H9 (cell line): ENCODE results near the gene TYMP. TPM values are rescaled to one million over a fixed set of nuclear protein-coding genes. Genes with fewer than 3 reads are reported as not detected.

Experiments used
- DNase-seq: peaks from one replicate; pipeline ENCODE4 v3.0.0-alpha.2; 2017
- H2AFZ ChIP-seq: one replicate; pipeline ENCODE4 v1.6.1; 2013; ENCODE audit warnings: mild to moderate bottlenecking, low read length, control low read depth, moderate library complexity
- H2AK5ac ChIP-seq: 2 replicates; pipeline ENCODE4 v1.6.1; 2013; ENCODE audit warnings: low read length, control low read depth, mixed read lengths; ENCODE audit not compliant: insufficient read length
- H2BK120ac ChIP-seq: one replicate; pipeline ENCODE4 v1.6.1; 2013; ENCODE audit warnings: low read depth, mild to moderate bottlenecking, low read length, control low read depth, inconsistent platforms; ENCODE audit not compliant: poor library complexity, severe bottlenecking
- H2BK12ac ChIP-seq: 2 replicates; pipeline ENCODE4 v1.6.1; 2013; ENCODE audit warnings: low read length, control low read depth, mixed read lengths, low read depth; ENCODE audit not compliant: insufficient read length
- H2BK15ac ChIP-seq: 2 replicates; pipeline ENCODE4 v1.6.1; 2013; ENCODE audit warnings: low read depth, low read length, control low read depth
- H2BK20ac ChIP-seq: one replicate; pipeline ENCODE4 v1.6.1; 2013; ENCODE audit warnings: low read depth, mild to moderate bottlenecking, low read length, control low read depth, inconsistent platforms; ENCODE audit not compliant: poor library complexity, severe bottlenecking
- H2BK5ac ChIP-seq: 2 replicates; pipeline ENCODE4 v1.6.1; 2013; ENCODE audit warnings: low read length, control low read depth, mixed read lengths; ENCODE audit not compliant: insufficient read length
- H3K14ac ChIP-seq: 2 replicates; pipeline ENCODE4 v1.6.1; 2013; ENCODE audit warnings: low read length, control low read depth; ENCODE audit not compliant: insufficient read depth
- H3K18ac ChIP-seq: 2 replicates; pipeline ENCODE4 v1.6.1; 2013; ENCODE audit warnings: low read depth, mild to moderate bottlenecking, mixed read lengths, low read length, control low read depth; ENCODE audit not compliant: insufficient read length
- H3K23ac ChIP-seq: 2 replicates; pipeline ENCODE4 v1.6.1; 2013; ENCODE audit warnings: low read length, control low read depth, mixed read lengths, low read depth; ENCODE audit not compliant: insufficient read length
- H3K23me2 ChIP-seq: 2 replicates; pipeline ENCODE4 v1.6.1; 2013; ENCODE audit warnings: low read depth, mild to moderate bottlenecking, mixed read lengths, low read length, control low read depth; ENCODE audit not compliant: insufficient read length, poor library complexity, severe bottlenecking
- H3K27ac ChIP-seq: 2 replicates; pipeline ENCODE4 v1.5.1; 2013; ENCODE audit warnings: low read length, control low read depth, mixed read lengths, low read depth; ENCODE audit not compliant: insufficient read length
- H3K27me3 ChIP-seq: 2 replicates; pipeline ENCODE4 v1.6.1; 2013; ENCODE audit warnings: low read length, control low read depth, inconsistent platforms; ENCODE audit not compliant: insufficient read depth
- H3K4ac ChIP-seq: 2 replicates; pipeline ENCODE4 v1.6.1; 2013; ENCODE audit warnings: low read depth, mild to moderate bottlenecking, control low read depth, inconsistent platforms, low read length, moderate library complexity
- H3K4me1 ChIP-seq: 2 replicates; pipeline ENCODE4 v1.6.1; 2013; ENCODE audit warnings: low read length, control low read depth, inconsistent platforms; ENCODE audit not compliant: insufficient read depth
- H3K4me2 ChIP-seq: 2 replicates; pipeline ENCODE4 v1.6.1; 2013; ENCODE audit warnings: low read length, control low read depth, mixed read lengths; ENCODE audit not compliant: insufficient read length, insufficient read depth
- H3K56ac ChIP-seq: 2 replicates; pipeline ENCODE4 v1.6.1; 2013; ENCODE audit warnings: low read depth, mild to moderate bottlenecking, mixed read lengths, low read length, control low read depth; ENCODE audit not compliant: insufficient read length
- H3K79me1 ChIP-seq: 2 replicates; pipeline ENCODE4 v1.6.1; 2013; ENCODE audit warnings: low read depth, mild to moderate bottlenecking, moderate library complexity, low read length, control low read depth, inconsistent platforms; ENCODE audit not compliant: insufficient read depth, poor library complexity, severe bottlenecking
- H3K79me2 ChIP-seq: 2 replicates; pipeline ENCODE4 v1.6.1; 2013; ENCODE audit warnings: low read length, control low read depth, inconsistent platforms; ENCODE audit not compliant: insufficient read depth
- H3K9ac ChIP-seq: 2 replicates; pipeline ENCODE4 v1.6.1; 2013; ENCODE audit warnings: low read length, control low read depth, mixed read lengths; ENCODE audit not compliant: insufficient read length; ENCODE audit errors: extremely low read depth
- H3K9me3 ChIP-seq: one replicate; pipeline ENCODE4 v1.6.1; 2013; ENCODE audit warnings: low read depth, low read length, inconsistent platforms; ENCODE audit not compliant: control insufficient read depth
- H3T11ph ChIP-seq: one replicate; pipeline ENCODE4 v1.6.1; 2013; ENCODE audit warnings: mild to moderate bottlenecking, low read length, control low read depth, inconsistent platforms
- H4K20me1 ChIP-seq: one replicate; pipeline ENCODE4 v1.6.1; 2013; ENCODE audit not compliant: control insufficient read depth, insufficient read length, insufficient read depth
- H4K5ac ChIP-seq: 2 replicates; pipeline ENCODE4 v1.6.1; 2013; ENCODE audit warnings: low read depth, mild to moderate bottlenecking, mixed read lengths, low read length, control low read depth; ENCODE audit not compliant: insufficient read length
- H4K8ac ChIP-seq: replicated peaks from 2 replicates; pipeline ENCODE4 v1.6.1; 2013; ENCODE audit warnings: low read length, control low read depth, mixed read lengths, low read depth; ENCODE audit not compliant: insufficient read length
- H4K91ac ChIP-seq: 2 replicates; pipeline ENCODE4 v1.6.1; 2013; ENCODE audit warnings: low read depth, mild to moderate bottlenecking, moderate library complexity, mixed read lengths, low read length, control low read depth; ENCODE audit not compliant: insufficient read length
- H3K27ac Mint-ChIP-seq, 3 experiments: 2 replicates in 2 of 3; 3 replicates in 1 of 3; pipeline ENCODE4 v1.8.0; 2020 to 2021; ENCODE audit warnings: mixed read lengths in 3 of 3, mild to moderate bottlenecking in 1 of 3, moderate library complexity in 1 of 3
- H3K27me3 Mint-ChIP-seq: 2 replicates; pipeline ENCODE4 v1.8.0; 2021; ENCODE audit warnings: low read depth, mild to moderate bottlenecking, moderate library complexity, mixed read lengths
- H3K36me3 Mint-ChIP-seq, 3 experiments: 2 replicates in 2 of 3; 3 replicates in 1 of 3; pipeline ENCODE4 v1.8.0; 2020 to 2021; ENCODE audit warnings: low read depth in 3 of 3, mixed read lengths in 3 of 3; ENCODE audit not compliant: insufficient read depth in 1 of 3
- H3K4me1 Mint-ChIP-seq, 2 experiments: 2 replicates each; pipeline ENCODE4 v1.8.0; 2020; ENCODE audit warnings: mixed read lengths in 2 of 2
- H3K4me3 Mint-ChIP-seq, 2 experiments: 2 replicates in 1 of 2; 3 replicates in 1 of 2; pipeline ENCODE4 v1.8.0; 2020 to 2021; ENCODE audit warnings: mild to moderate bottlenecking in 2 of 2, mixed read lengths in 2 of 2, moderate library complexity in 1 of 2
- H3K9me3 Mint-ChIP-seq, 2 experiments: 2 replicates in 1 of 2; 3 replicates in 1 of 2; pipeline ENCODE4 v1.8.0; 2020; ENCODE audit warnings: mild to moderate bottlenecking in 2 of 2, mixed read lengths in 2 of 2, moderate library complexity in 1 of 2
- WGBS: extraction: QIAGEN DNeasy Blood & Tissue Kit; methylation state at CpG from one replicate; pipeline ENCODE4 v1.1.7; 2013; ENCODE audit warnings: missing lambda C conversion rate, low lambda C conversion rate, mixed read lengths; ENCODE audit not compliant: insufficient read length; ENCODE audit errors: extremely low coverage; 5-methylcytosine and 5-hydroxymethylcytosine counted together
- total RNA-seq: library from RNA; stranded (reverse); gene quantifications from 2 replicates; pipeline ENCODE4 v1.2.1, GENCODE V29; 2021
- TF ChIP-seq, protein P1 (sequence below): fragments of 200-600 bp; sonication (generic); conservative IDR thresholded peaks from 3 replicates; pipeline ENCODE4 v1.8.0; 2021; ENCODE audit warnings: antibody characterized with exemption, mild to moderate bottlenecking

The TYMP gene
- total RNA-seq, 1 experiment from 2014 or later, result 1.0 TPM

DNA sequence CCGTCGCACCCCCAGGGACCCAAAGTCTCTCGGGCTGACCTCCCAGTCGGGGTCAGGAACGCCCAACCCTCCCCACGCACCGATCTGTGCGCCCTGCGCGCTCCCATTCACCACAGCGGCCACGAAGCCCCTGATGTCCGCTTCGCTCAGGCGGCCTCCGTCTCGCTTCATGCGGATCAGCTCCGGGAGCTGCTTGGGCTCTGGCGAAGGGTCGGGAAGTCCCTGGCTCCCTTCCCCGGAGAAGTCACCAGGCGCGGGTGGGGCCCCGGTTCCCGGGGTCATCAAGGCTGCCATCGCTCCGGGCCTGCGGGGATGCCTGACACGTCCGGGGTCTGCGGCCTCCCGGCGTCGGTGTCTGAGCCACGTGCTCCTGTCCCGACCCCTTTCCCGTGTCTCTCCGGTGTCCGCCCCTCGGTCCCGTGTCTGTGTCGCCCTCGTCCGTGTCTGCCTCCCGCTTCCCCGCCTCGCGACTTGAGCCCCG is 356 bp downstream of the TYMP start:
- H3K27me3 Mint-ChIP-seq, result peaks cover 74% of the 10 kb centered on the region
- Histone ChIP-seq H3K79me2 (no peaks in the 10 kb centered on the region), H2BK20ac (no peak overlapping the region), H3K79me1 (no peaks in the 10 kb centered on the region), H3K18ac (no peak overlapping the region), H4K8ac (no peak overlapping the region), H3K23me2 (peaks cover 21% of the 10 kb centered on the region), H4K5ac (no peak overlapping the region), H3K56ac (no peak overlapping the region), H3K4me1 (peaks cover 1% of the 10 kb centered on the region; the same call in 1 of the 2 replicates), H3K27ac (no peak overlapping the region), H2AFZ (no peak overlapping the region), H2BK15ac (no peak overlapping the region), H3K4ac (no peak overlapping the region), H2BK12ac (no peak overlapping the region), H2BK5ac (no peak overlapping the region), H2AK5ac (no peak overlapping the region), H3T11ph (no peak overlapping the region), H3K9me3 (no peaks in the 10 kb centered on the region), H4K20me1 (no peaks in the 10 kb centered on the region), H3K9ac (no peak overlapping the region), H2BK120ac (no peak overlapping the region), H3K23ac (no peak overlapping the region), H4K91ac (no peak overlapping the region), H3K4me2 (no peak overlapping the region), H3K27me3 (peaks cover 37% of the 10 kb centered on the region; the same call in 1 of the 2 replicates), H3K14ac (no peak overlapping the region)
- no peak overlapping the region for H3K27ac Mint-ChIP-seq
- TF ChIP-seq, protein P1, sequence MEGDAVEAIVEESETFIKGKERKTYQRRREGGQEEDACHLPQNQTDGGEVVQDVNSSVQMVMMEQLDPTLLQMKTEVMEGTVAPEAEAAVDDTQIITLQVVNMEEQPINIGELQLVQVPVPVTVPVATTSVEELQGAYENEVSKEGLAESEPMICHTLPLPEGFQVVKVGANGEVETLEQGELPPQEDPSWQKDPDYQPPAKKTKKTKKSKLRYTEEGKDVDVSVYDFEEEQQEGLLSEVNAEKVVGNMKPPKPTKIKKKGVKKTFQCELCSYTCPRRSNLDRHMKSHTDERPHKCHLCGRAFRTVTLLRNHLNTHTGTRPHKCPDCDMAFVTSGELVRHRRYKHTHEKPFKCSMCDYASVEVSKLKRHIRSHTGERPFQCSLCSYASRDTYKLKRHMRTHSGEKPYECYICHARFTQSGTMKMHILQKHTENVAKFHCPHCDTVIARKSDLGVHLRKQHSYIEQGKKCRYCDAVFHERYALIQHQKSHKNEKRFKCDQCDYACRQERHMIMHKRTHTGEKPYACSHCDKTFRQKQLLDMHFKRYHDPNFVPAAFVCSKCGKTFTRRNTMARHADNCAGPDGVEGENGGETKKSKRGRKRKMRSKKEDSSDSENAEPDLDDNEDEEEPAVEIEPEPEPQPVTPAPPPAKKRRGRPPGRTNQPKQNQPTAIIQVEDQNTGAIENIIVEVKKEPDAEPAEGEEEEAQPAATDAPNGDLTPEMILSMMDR, result no peak
- peaks cover 0 to 3% (median 3%) of the 10 kb centered on the region in 3 experiments; a peak in 3 of 7 replicates for H3K36me3 Mint-ChIP-seq
- peak overlapping the region in 1 of 2 experiments; percentile 60; a peak in 1 of 5 replicates for H3K4me3 Mint-ChIP-seq
- WGBS, result no CpG with 5 or more reads among the region's 50 CpGs
- H3K9me3 Mint-ChIP-seq, result no peaks in the 10 kb centered on the region; a peak in 1 of 5 replicates
- H3K4me1 Mint-ChIP-seq, result peaks cover 18 to 23% of the 10 kb centered on the region in 2 experiments
- no peak for DNase-seq
